Measurements from ENCODE around the gene ICE1.
A peak's percentile ranks its signal among the peaks of the same experiment; 100 is the strongest.
"Not testable (repeated sequence)": the region's sequence is repeated elsewhere in the genome, so short reads cannot be mapped to it uniquely, and the experiment has no call there.

ICE1 gene

GRCh38 chr5:5453131-5453530 is 30.7 kb downstream of the ICE1 start:
- no peak for DNase-seq (ENCODE audit: low spot score)

- DNase-seq (ENCODE audit: low spot score), result no peak
Observed at GRCh38 chr5:5454391-5454790, 31.9 kb downstream of the ICE1 start.

- DNase-seq (ENCODE audit: low spot score), result no peak
Observed at GRCh38 chr5:5456858-5457257, 34.4 kb downstream of the ICE1 start.

- DNase-seq (ENCODE audit: low spot score), result no peak
Observed at GRCh38 chr5:5460311-5460710, 37.8 kb downstream of the ICE1 start.

GRCh38 chr5:5461012-5461411 is 38.5 kb downstream of the ICE1 start:
- DNase-seq (ENCODE audit: low spot score), result no peak

- DNase-seq (ENCODE audit: low spot score), result no peak
Observed at GRCh38 chr5:5464036-5464715, 41.7 kb downstream of the ICE1 start.

- DNase-seq (ENCODE audit: low spot score), result no peak
Observed at GRCh38 chr5:5466227-5466626, 43.8 kb downstream of the ICE1 start.

- DNase-seq (ENCODE audit: low spot score), result no peak
Observed at GRCh38 chr5:5467737-5468136, 45.3 kb downstream of the ICE1 start.

- no peak for DNase-seq (ENCODE audit: low spot score)
Observed at GRCh38 chr5:5470933-5471332, 48.5 kb downstream of the ICE1 start.

- DNase-seq (ENCODE audit: low spot score), result peak; percentile 17
Observed at GRCh38 chr5:5473226-5473625, 50.7 kb downstream of the ICE1 start.

- DNase-seq (ENCODE audit: low spot score), result no peak
Observed at GRCh38 chr5:5474961-5475360, 52.5 kb downstream of the ICE1 start.

GRCh38 chr5:5475975-5476374 is 53.5 kb downstream of the ICE1 start:
- DNase-seq (ENCODE audit: low spot score), result no peak

- DNase-seq (ENCODE audit: low spot score), result not testable (repeated sequence)
Observed at GRCh38 chr5:5479578-5479977, 57.1 kb downstream of the ICE1 start.

GRCh38 chr5:5480481-5481111 is 58.1 kb downstream of the ICE1 start:
- no peak for DNase-seq (ENCODE audit: low spot score)

GRCh38 chr5:5481206-5481605 is 58.7 kb downstream of the ICE1 start:
- no peak for DNase-seq (ENCODE audit: low spot score)

- DNase-seq (ENCODE audit: low spot score), result no peak
Observed at GRCh38 chr5:5481633-5482032, 59.2 kb downstream of the ICE1 start.

GRCh38 chr5:5483350-5483749 is 60.9 kb downstream of the ICE1 start:
- DNase-seq (ENCODE audit: low spot score), result no peak

GRCh38 chr5:5483880-5484598 is 61.6 kb downstream of the ICE1 start:
- DNase-seq (ENCODE audit: low spot score), result peak; percentile 39

- DNase-seq (ENCODE audit: low spot score), result no peak
Observed at GRCh38 chr5:5486122-5486521, 63.6 kb downstream of the ICE1 start.

GRCh38 chr5:5487585-5488360 is 65.3 kb downstream of the ICE1 start:
- no peak for DNase-seq (ENCODE audit: low spot score)

GRCh38 chr5:5490774-5491347 is 68.4 kb downstream of the ICE1 start:
- no peak for DNase-seq (ENCODE audit: low spot score)

All from AG08395 (cell line).